Measurements from ENCODE around the gene STXBP5L. TPM values are rescaled to one million over a fixed set of nuclear protein-coding genes. Genes with fewer than 3 reads are reported as not detected.

The STXBP5L gene
- total and polyA plus RNA-seq, 2 donors from 2014 or later, result not detected

GRCh38 chr3:120875507-120875906 is 32.5 kb upstream of the STXBP5L start:
- Histone ChIP-seq H3K27ac (ENCODE audit: low read depth in 2 of 2, low read length in 2 of 2) (no peak overlapping the region), H3K9me3 (ENCODE audit: control insufficient read depth in 2 of 3, insufficient read depth in 1 of 3, low read length in 3 of 3) (no peaks in the 10 kb centered on the region), H3K27me3 (ENCODE audit: control insufficient read depth, insufficient read depth, low read length) (no peaks in the 10 kb centered on the region), H3K36me3 (ENCODE audit: control insufficient read depth in 2 of 3, insufficient read depth in 3 of 3, low read length in 3 of 3) (no peaks in the 10 kb centered on the region), H3K4me3 (ENCODE audit: low read length in 3 of 3) (no peak overlapping the region), H3K4me1 (ENCODE audit: control insufficient read depth in 2 of 3, insufficient read depth in 2 of 3, low read depth in 1 of 3, low read length in 3 of 3) (no peaks in the 10 kb centered on the region), H3K9ac (ENCODE audit: low read length in 3 of 3) (no peak overlapping the region)
- intact Hi-C loops (cut with DNase I), result no loop called here
- TF ChIP-seq, protein P1, sequence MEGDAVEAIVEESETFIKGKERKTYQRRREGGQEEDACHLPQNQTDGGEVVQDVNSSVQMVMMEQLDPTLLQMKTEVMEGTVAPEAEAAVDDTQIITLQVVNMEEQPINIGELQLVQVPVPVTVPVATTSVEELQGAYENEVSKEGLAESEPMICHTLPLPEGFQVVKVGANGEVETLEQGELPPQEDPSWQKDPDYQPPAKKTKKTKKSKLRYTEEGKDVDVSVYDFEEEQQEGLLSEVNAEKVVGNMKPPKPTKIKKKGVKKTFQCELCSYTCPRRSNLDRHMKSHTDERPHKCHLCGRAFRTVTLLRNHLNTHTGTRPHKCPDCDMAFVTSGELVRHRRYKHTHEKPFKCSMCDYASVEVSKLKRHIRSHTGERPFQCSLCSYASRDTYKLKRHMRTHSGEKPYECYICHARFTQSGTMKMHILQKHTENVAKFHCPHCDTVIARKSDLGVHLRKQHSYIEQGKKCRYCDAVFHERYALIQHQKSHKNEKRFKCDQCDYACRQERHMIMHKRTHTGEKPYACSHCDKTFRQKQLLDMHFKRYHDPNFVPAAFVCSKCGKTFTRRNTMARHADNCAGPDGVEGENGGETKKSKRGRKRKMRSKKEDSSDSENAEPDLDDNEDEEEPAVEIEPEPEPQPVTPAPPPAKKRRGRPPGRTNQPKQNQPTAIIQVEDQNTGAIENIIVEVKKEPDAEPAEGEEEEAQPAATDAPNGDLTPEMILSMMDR (IDR thresholded peaks at IDR 0.05; ENCODE audit: borderline replicate concordance, extremely low read depth, insufficient read depth), result no peak
- DNase-seq, result no peak
- no peak for FAIRE-seq

DNA sequence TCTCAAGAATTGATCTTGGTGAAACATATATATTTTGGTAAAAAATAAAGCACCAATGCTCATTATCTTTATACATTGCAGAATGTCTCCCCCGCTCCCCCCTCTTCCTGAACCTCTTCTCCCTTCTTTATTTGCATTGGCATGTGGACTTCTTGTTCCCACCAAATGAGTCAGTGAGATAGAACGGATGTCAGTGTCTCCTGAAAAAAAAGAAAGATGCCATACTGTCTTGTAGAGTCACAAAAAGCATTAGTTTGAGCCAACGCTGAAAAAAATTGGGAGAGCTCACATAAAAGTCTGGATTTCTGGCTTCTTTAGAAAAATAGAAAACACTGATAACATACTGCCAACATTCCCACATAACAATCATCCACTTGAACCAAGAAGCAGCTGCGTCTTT is 32.0 kb upstream of the STXBP5L start:
- TF ChIP-seq, protein P1 (IDR thresholded peaks at IDR 0.05; ENCODE audit: borderline replicate concordance, extremely low read depth, insufficient read depth), result no peak
- FAIRE-seq, result no peak
- Histone ChIP-seq H3K36me3 (ENCODE audit: control insufficient read depth in 2 of 3, insufficient read depth in 3 of 3, low read length in 3 of 3) (no peaks in the 10 kb centered on the region), H3K27me3 (ENCODE audit: control insufficient read depth, insufficient read depth, low read length) (no peaks in the 10 kb centered on the region), H3K9ac (ENCODE audit: low read length in 3 of 3) (no peak overlapping the region), H3K4me1 (ENCODE audit: control insufficient read depth in 2 of 3, insufficient read depth in 2 of 3, low read depth in 1 of 3, low read length in 3 of 3) (no peaks in the 10 kb centered on the region), H3K27ac (ENCODE audit: low read depth in 2 of 2, low read length in 2 of 2) (no peak overlapping the region), H3K4me3 (ENCODE audit: low read length in 3 of 3) (no peak overlapping the region), H3K9me3 (ENCODE audit: control insufficient read depth in 2 of 3, insufficient read depth in 1 of 3, low read length in 3 of 3) (no peaks in the 10 kb centered on the region)
- intact Hi-C loops (cut with DNase I), result no loop called here
- DNase-seq, result no peak

- H3K9ac ChIP-seq (ENCODE audit: low read length in 3 of 3), result no peak overlapping the region
- H3K9me3 ChIP-seq (ENCODE audit: control insufficient read depth in 2 of 3, insufficient read depth in 1 of 3, low read length in 3 of 3), result no peaks in the 10 kb centered on the region
- no peak overlapping the region for H3K4me3 ChIP-seq (ENCODE audit: low read length in 3 of 3)
- no peaks in the 10 kb centered on the region for H3K36me3 ChIP-seq (ENCODE audit: control insufficient read depth in 2 of 3, insufficient read depth in 3 of 3, low read length in 3 of 3)
- H3K27me3 ChIP-seq (ENCODE audit: control insufficient read depth, insufficient read depth, low read length), result no peaks in the 10 kb centered on the region
- H3K27ac ChIP-seq (ENCODE audit: low read depth in 2 of 2, low read length in 2 of 2), result no peak overlapping the region
- H3K4me1 ChIP-seq (ENCODE audit: control insufficient read depth in 2 of 3, insufficient read depth in 2 of 3, low read depth in 1 of 3, low read length in 3 of 3), result no peaks in the 10 kb centered on the region
- TF ChIP-seq, protein P1 (IDR thresholded peaks at IDR 0.05; ENCODE audit: borderline replicate concordance, extremely low read depth, insufficient read depth), result no peak
- intact Hi-C loops (cut with DNase I), result no loop called here
- FAIRE-seq (no peak), DNase-seq (no peak)
Observed at GRCh38 chr3:120879411-120879810, 28.6 kb upstream of the STXBP5L start.

DNA sequence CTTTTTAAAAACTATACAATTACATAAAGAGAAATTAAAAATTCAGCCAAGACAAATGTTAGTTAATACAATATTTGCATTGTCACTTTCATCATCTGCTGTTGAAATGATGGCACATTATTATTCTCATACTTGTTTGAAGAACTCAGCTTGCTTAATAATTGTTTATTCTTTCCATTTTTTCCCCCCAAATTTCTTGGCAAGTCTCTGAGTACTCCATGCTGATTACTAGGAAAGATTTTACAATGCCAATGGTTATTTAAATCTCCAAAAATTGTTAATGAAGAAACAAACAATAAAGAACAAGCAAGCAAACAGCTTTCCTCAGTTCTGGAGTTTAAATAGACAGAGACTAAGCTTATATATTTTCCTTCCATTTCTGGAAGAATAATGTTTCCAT is 15.1 kb upstream of the STXBP5L start:
- TF ChIP-seq, protein P1 (IDR thresholded peaks at IDR 0.05; ENCODE audit: borderline replicate concordance, extremely low read depth, insufficient read depth), result no peak
- intact Hi-C loops (cut with DNase I), result no loop called here
- no peak for FAIRE-seq
- Histone ChIP-seq H3K4me1 (ENCODE audit: control insufficient read depth in 2 of 3, insufficient read depth in 2 of 3, low read depth in 1 of 3, low read length in 3 of 3) (no peaks in the 10 kb centered on the region), H3K9ac (ENCODE audit: low read length in 3 of 3) (no peak overlapping the region), H3K4me3 (ENCODE audit: low read length in 3 of 3) (no peak overlapping the region), H3K9me3 (ENCODE audit: control insufficient read depth in 2 of 3, insufficient read depth in 1 of 3, low read length in 3 of 3) (no peaks in the 10 kb centered on the region), H3K27ac (ENCODE audit: low read depth in 2 of 2, low read length in 2 of 2) (no peak overlapping the region), H3K27me3 (ENCODE audit: control insufficient read depth, insufficient read depth, low read length) (no peaks in the 10 kb centered on the region), H3K36me3 (ENCODE audit: control insufficient read depth in 2 of 3, insufficient read depth in 3 of 3, low read length in 3 of 3) (no peaks in the 10 kb centered on the region)
- no peak for DNase-seq
